WTC11 (cell line): Measurements from ENCODE around the gene TMEM145.

Experiments
- ATF6 ChIP-seq: sonication (generic); formaldehyde crosslinking; IDR thresholded peaks from 2 replicates; pipeline ENCODE4 v1.8.1; 2023; ENCODE audit warnings: mild to moderate bottlenecking, missing genetic modification reagents
- CREB1 ChIP-seq: sonication (generic); formaldehyde crosslinking; IDR thresholded peaks from 2 replicates; pipeline ENCODE4 v1.8.0; 2023; ENCODE audit warnings: mild to moderate bottlenecking, missing genetic modification reagents
- KAT7 ChIP-seq: sonication (generic); formaldehyde crosslinking; IDR thresholded peaks from 2 replicates; pipeline ENCODE4 v1.8.1; 2023; ENCODE audit warnings: missing genetic modification reagents, mild to moderate bottlenecking, borderline replicate concordance
- NR2C2 ChIP-seq: sonication (generic); formaldehyde crosslinking; IDR thresholded peaks from 2 replicates; pipeline ENCODE4 v1.8.0; 2022; ENCODE audit warnings: mild to moderate bottlenecking, missing genetic modification reagents
- TEAD1 ChIP-seq: sonication (generic); formaldehyde crosslinking; IDR thresholded peaks from 2 replicates; pipeline ENCODE4 v1.8.0; 2022; ENCODE audit warnings: mild to moderate bottlenecking, missing genetic modification reagents
- USF2 ChIP-seq: sonication (generic); formaldehyde crosslinking; IDR thresholded peaks from 2 replicates; pipeline ENCODE4 v1.8.1; 2023; ENCODE audit warnings: mild to moderate bottlenecking, missing genetic modification reagents, moderate library complexity
- ZNF416 ChIP-seq: fragments of 250-450 bp; sonication (Bioruptor Pico); IDR thresholded peaks from 2 replicates; pipeline ENCODE4 v1.9.0; 2021; ENCODE audit warnings: mild to moderate bottlenecking, inconsistent platforms
- ZNF425 ChIP-seq: fragments of 250-450 bp; sonication (Bioruptor Pico); conservative IDR thresholded peaks from 2 replicates; pipeline ENCODE4 v1.9.0; 2021; ENCODE audit warnings: mild to moderate bottlenecking
- TF ChIP-seq, protein P1 (sequence below): fragments of 200-600 bp; IDR thresholded peaks from 2 replicates; pipeline ENCODE4 v1.8.0; 2022; ENCODE audit warnings: antibody characterized with exemption
- TF ChIP-seq, protein P2 (sequence below): sonication (generic); formaldehyde crosslinking; IDR thresholded peaks from 2 replicates; pipeline ENCODE4 v1.8.0; 2022; ENCODE audit warnings: mild to moderate bottlenecking, missing genetic modification reagents
- TF ChIP-seq, protein P3 (sequence below): sonication (generic); formaldehyde crosslinking; IDR thresholded peaks from 2 replicates; pipeline ENCODE4 v1.8.1; 2022; ENCODE audit warnings: mild to moderate bottlenecking, moderate library complexity, missing genetic modification reagents
- TF ChIP-seq, protein P4 (sequence below): sonication (generic); formaldehyde crosslinking; IDR thresholded peaks from 2 replicates; pipeline ENCODE4 v1.8.1; 2022; ENCODE audit warnings: missing genetic modification reagents, borderline replicate concordance

GRCh38 chr19:42360787-42361544 is 47.9 kb downstream of the TMEM145 start:
- TF ChIP-seq ATF6 (CRISPR knock-in tag) (no peak), TEAD1 (no peak), ZNF416 (CRISPR knock-in tag) (no peak), NR2C2 (CRISPR knock-in tag) (no peak), ZNF425 (CRISPR knock-in tag) (no peak), USF2 (CRISPR knock-in tag) (no peak), CREB1 (no peak), KAT7 (CRISPR knock-in tag) (no peak)
- TF ChIP-seq, protein P1, sequence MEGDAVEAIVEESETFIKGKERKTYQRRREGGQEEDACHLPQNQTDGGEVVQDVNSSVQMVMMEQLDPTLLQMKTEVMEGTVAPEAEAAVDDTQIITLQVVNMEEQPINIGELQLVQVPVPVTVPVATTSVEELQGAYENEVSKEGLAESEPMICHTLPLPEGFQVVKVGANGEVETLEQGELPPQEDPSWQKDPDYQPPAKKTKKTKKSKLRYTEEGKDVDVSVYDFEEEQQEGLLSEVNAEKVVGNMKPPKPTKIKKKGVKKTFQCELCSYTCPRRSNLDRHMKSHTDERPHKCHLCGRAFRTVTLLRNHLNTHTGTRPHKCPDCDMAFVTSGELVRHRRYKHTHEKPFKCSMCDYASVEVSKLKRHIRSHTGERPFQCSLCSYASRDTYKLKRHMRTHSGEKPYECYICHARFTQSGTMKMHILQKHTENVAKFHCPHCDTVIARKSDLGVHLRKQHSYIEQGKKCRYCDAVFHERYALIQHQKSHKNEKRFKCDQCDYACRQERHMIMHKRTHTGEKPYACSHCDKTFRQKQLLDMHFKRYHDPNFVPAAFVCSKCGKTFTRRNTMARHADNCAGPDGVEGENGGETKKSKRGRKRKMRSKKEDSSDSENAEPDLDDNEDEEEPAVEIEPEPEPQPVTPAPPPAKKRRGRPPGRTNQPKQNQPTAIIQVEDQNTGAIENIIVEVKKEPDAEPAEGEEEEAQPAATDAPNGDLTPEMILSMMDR, result no peak
- TF ChIP-seq, protein P2, sequence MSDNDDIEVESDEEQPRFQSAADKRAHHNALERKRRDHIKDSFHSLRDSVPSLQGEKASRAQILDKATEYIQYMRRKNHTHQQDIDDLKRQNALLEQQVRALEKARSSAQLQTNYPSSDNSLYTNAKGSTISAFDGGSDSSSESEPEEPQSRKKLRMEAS, result no peak
- TF ChIP-seq, protein P3, sequence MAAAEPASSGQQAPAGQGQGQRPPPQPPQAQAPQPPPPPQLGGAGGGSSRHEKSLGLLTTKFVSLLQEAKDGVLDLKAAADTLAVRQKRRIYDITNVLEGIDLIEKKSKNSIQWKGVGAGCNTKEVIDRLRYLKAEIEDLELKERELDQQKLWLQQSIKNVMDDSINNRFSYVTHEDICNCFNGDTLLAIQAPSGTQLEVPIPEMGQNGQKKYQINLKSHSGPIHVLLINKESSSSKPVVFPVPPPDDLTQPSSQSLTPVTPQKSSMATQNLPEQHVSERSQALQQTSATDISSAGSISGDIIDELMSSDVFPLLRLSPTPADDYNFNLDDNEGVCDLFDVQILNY (CRISPR knock-in tag), result no peak
- TF ChIP-seq, protein P4, sequence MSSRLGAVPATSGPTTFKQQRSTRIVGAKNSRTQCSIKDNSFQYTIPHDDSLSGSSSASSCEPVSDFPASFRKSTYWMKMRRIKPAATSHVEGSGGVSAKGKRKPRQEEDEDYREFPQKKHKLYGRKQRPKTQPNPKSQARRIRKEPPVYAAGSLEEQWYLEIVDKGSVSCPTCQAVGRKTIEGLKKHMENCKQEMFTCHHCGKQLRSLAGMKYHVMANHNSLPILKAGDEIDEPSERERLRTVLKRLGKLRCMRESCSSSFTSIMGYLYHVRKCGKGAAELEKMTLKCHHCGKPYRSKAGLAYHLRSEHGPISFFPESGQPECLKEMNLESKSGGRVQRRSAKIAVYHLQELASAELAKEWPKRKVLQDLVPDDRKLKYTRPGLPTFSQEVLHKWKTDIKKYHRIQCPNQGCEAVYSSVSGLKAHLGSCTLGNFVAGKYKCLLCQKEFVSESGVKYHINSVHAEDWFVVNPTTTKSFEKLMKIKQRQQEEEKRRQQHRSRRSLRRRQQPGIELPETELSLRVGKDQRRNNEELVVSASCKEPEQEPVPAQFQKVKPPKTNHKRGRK, result no peak
